WTC11 (cell line): ENCODE measurements around the gene COL4A1. TPM values are rescaled to one million over a fixed set of nuclear protein-coding genes. Genes with fewer than 3 reads are reported as not detected.

Source experiments
- ATAC-seq: fragments of 200-7000 bp; cut with Tn5 transposase; 2 replicates; pipeline ENCODE4 v1.10.0; 2021; ENCODE audit warnings: mild to moderate bottlenecking, moderate library complexity
- CTCF ChIA-PET: fragments of 300-600 bp; sonication (Branson Sonifier 250); formaldehyde crosslinking; loops from one replicate; lab custom pipeline; 2021; ENCODE audit warnings: antibody characterized with exemption; lab: Charles Lee
- POLR2A ChIA-PET: fragments of 350-600 bp; sonication (Branson Sonifier 250); formaldehyde crosslinking; loops from one replicate; lab custom pipeline; 2021; ENCODE audit warnings: antibody characterized with exemption; lab: Charles Lee
- DNase-seq: peaks from one replicate; pipeline ENCODE4 v3.0.0; 2021; ENCODE audit warnings: low spot score
- H3K27ac Mint-ChIP-seq: 2 replicates; pipeline ENCODE4 v1.8.0; 2021; ENCODE audit warnings: mixed read lengths
- H3K27me3 Mint-ChIP-seq: 2 replicates; pipeline ENCODE4 v1.8.0; 2021; ENCODE audit warnings: low read depth, mild to moderate bottlenecking, moderate library complexity, mixed read lengths
- H3K36me3 Mint-ChIP-seq: 2 replicates; pipeline ENCODE4 v1.8.0; 2021; ENCODE audit warnings: mixed read lengths
- H3K4me1 Mint-ChIP-seq: 2 replicates; pipeline ENCODE4 v1.8.0; 2022; ENCODE audit warnings: mixed read lengths
- H3K4me3 Mint-ChIP-seq: 2 replicates; pipeline ENCODE4 v1.8.0; 2021; ENCODE audit warnings: mild to moderate bottlenecking, moderate library complexity, mixed read lengths
- H3K9me3 Mint-ChIP-seq: 2 replicates; pipeline ENCODE4 v1.8.0; 2021; ENCODE audit warnings: mixed read lengths
- AR ChIP-seq: fragments of 250-450 bp; sonication (Bioruptor Pico); IDR thresholded peaks from 2 replicates; pipeline ENCODE4 v1.9.0; 2021; ENCODE audit warnings: mild to moderate bottlenecking
- ATF6 ChIP-seq: sonication (generic); formaldehyde crosslinking; IDR thresholded peaks from 2 replicates; pipeline ENCODE4 v1.8.1; 2023; ENCODE audit warnings: mild to moderate bottlenecking, missing genetic modification reagents
- CREM ChIP-seq: sonication (generic); formaldehyde crosslinking; IDR thresholded peaks from 2 replicates; pipeline ENCODE4 v1.8.1; 2022; ENCODE audit warnings: mild to moderate bottlenecking, missing genetic modification reagents, moderate library complexity
- CTCF ChIP-seq: fragments of 200-600 bp; IDR thresholded peaks from 2 replicates; pipeline ENCODE4 v1.8.0; 2022; ENCODE audit warnings: antibody characterized with exemption
- E2F1 ChIP-seq: sonication (generic); formaldehyde crosslinking; IDR thresholded peaks from 2 replicates; pipeline ENCODE4 v1.8.0; 2022; ENCODE audit warnings: mild to moderate bottlenecking, missing genetic modification reagents
- FOXP1 ChIP-seq: sonication (generic); formaldehyde crosslinking; IDR thresholded peaks from 2 replicates; pipeline ENCODE4 v1.8.0; 2022; ENCODE audit warnings: missing genetic modification reagents, mild to moderate bottlenecking, moderate library complexity, borderline replicate concordance
- HMGA2 ChIP-seq: fragments of 250-450 bp; sonication (Bioruptor Pico); IDR thresholded peaks from 2 replicates; pipeline ENCODE4 v1.4.0; 2021; ENCODE audit warnings: mild to moderate bottlenecking, moderate library complexity
- NFATC4 ChIP-seq: fragments of 250-450 bp; sonication (Bioruptor Pico); IDR thresholded peaks from 2 replicates; pipeline ENCODE4 v1.9.0; 2021; ENCODE audit warnings: mild to moderate bottlenecking
- NFYB ChIP-seq: sonication (generic); formaldehyde crosslinking; conservative IDR thresholded peaks from 2 replicates; pipeline ENCODE4 v1.8.0; 2022; ENCODE audit warnings: low read depth, missing genetic modification reagents
- NR1H2 ChIP-seq: sonication (generic); formaldehyde crosslinking; IDR thresholded peaks from 2 replicates; pipeline ENCODE4 v1.9.0; 2021; ENCODE audit warnings: mild to moderate bottlenecking, moderate library complexity, missing genetic modification reagents
- OVOL2 ChIP-seq: fragments of 250-450 bp; sonication (Bioruptor Pico); IDR thresholded peaks from 2 replicates; pipeline ENCODE4 v1.9.0; 2021; ENCODE audit warnings: mild to moderate bottlenecking, borderline replicate concordance
- STAT6 ChIP-seq: sonication (generic); formaldehyde crosslinking; conservative IDR thresholded peaks from 2 replicates; pipeline ENCODE4 v1.8.1; 2023; ENCODE audit warnings: mild to moderate bottlenecking, low read depth, missing genetic modification reagents, moderate library complexity
- USF2 ChIP-seq: sonication (generic); formaldehyde crosslinking; IDR thresholded peaks from 2 replicates; pipeline ENCODE4 v1.8.1; 2023; ENCODE audit warnings: mild to moderate bottlenecking, missing genetic modification reagents, moderate library complexity
- ZNF138 ChIP-seq: sonication (generic); formaldehyde crosslinking; conservative IDR thresholded peaks from 2 replicates; pipeline ENCODE4 v1.8.1; 2022; ENCODE audit warnings: mild to moderate bottlenecking, moderate library complexity, missing genetic modification reagents
- ZNF232 ChIP-seq: sonication (generic); formaldehyde crosslinking; IDR thresholded peaks from 2 replicates; pipeline ENCODE4 v1.8.0; 2022; ENCODE audit warnings: mild to moderate bottlenecking, missing genetic modification reagents
- ZNF416 ChIP-seq: fragments of 250-450 bp; sonication (Bioruptor Pico); IDR thresholded peaks from 2 replicates; pipeline ENCODE4 v1.9.0; 2021; ENCODE audit warnings: mild to moderate bottlenecking, inconsistent platforms
- ZNF423 ChIP-seq: fragments of 250-450 bp; sonication (Bioruptor Pico); IDR thresholded peaks from 2 replicates; pipeline ENCODE4 v2.1.2; 2022; ENCODE audit warnings: mild to moderate bottlenecking, moderate library complexity
- ZNF425 ChIP-seq: fragments of 250-450 bp; sonication (Bioruptor Pico); conservative IDR thresholded peaks from 2 replicates; pipeline ENCODE4 v1.9.0; 2021; ENCODE audit warnings: mild to moderate bottlenecking
- total RNA-seq: library from RNA; stranded (reverse); gene quantifications from 3 replicates; pipeline ENCODE4 v1.2.3, GENCODE V29; 2021

The COL4A1 gene
- total RNA-seq, 1 experiment from 2014 or later, result 89.6 TPM

GRCh38 chr13:110272651-110273050 lies 34.3 kb downstream of the COL4A1 start (continued):
- no peak for TF ChIP-seq NR1H2 (CRISPR knock-in tag)
- no peak for TF ChIP-seq CTCF
- no peak for TF ChIP-seq ATF6 (CRISPR knock-in tag)
- TF ChIP-seq CREM (CRISPR knock-in tag), result no peak
- TF ChIP-seq ZNF425 (CRISPR knock-in tag), result no peak
- no peak for TF ChIP-seq STAT6
- TF ChIP-seq NFYB (CRISPR knock-in tag), result no peak

GRCh38 chr13:110272227-110272626 lies 34.7 kb downstream of the COL4A1 start:
- no peak for DNase-seq
- POLR2A ChIA-PET, result no interaction called here
- H3K9me3 Mint-ChIP-seq, result no peaks in the 10 kb centered on the region
- TF ChIP-seq CTCF, result no peak
- no peak for TF ChIP-seq ZNF423 (CRISPR knock-in tag)
- no peak for TF ChIP-seq ZNF416
- no peak for TF ChIP-seq ZNF138 (CRISPR knock-in tag)
- TF ChIP-seq ZNF232 (CRISPR knock-in tag), result no peak
- TF ChIP-seq USF2 (CRISPR knock-in tag), result no peak
- TF ChIP-seq E2F1, result no peak
- no peak for TF ChIP-seq FOXP1 (CRISPR knock-in tag)
- TF ChIP-seq NFYB (CRISPR knock-in tag), result no peak
- TF ChIP-seq OVOL2, result no peak
- no peak for TF ChIP-seq AR
- TF ChIP-seq NFATC4, result no peak
- no peak for TF ChIP-seq HMGA2 (CRISPR knock-in tag)
- TF ChIP-seq, all 79 proteins: peak for 0
- ATAC-seq, result no peak
- no peak overlapping the region for H3K4me3 Mint-ChIP-seq
- CTCF ChIA-PET, result no interaction called here
- no peaks in the 10 kb centered on the region for H3K27me3 Mint-ChIP-seq
- H3K27ac Mint-ChIP-seq, result no peak overlapping the region
- no peaks in the 10 kb centered on the region for H3K36me3 Mint-ChIP-seq
- peaks cover 19% of the 10 kb centered on the region for H3K4me1 Mint-ChIP-seq
